HEK293 (cell line): ENCODE data around the gene C17orf113.

ENCODE experiments used
- MZF1 ChIP-seq: fragments of 450-650 bp; formaldehyde crosslinking; IDR thresholded peaks from 2 replicates; pipeline ENCODE4 v1.5.1; 2017; ENCODE audit warnings: missing biosample characterization, missing genetic modification characterization, borderline replicate concordance
- WT1 ChIP-seq: fragments of 450-650 bp; formaldehyde crosslinking; IDR thresholded peaks from 2 replicates; pipeline ENCODE4 v1.5.1; 2016; ENCODE audit warnings: missing biosample characterization, missing genetic modification characterization
- ZBTB8A ChIP-seq: fragments of 450-650 bp; formaldehyde crosslinking; IDR thresholded peaks from 2 replicates; pipeline ENCODE4 v1.5.1; 2016; ENCODE audit warnings: missing biosample characterization, missing genetic modification characterization
- ZNF174 ChIP-seq: fragments of 450-650 bp; formaldehyde crosslinking; IDR thresholded peaks from 2 replicates; pipeline ENCODE4 v1.5.0; 2017; ENCODE audit warnings: missing biosample characterization, mild to moderate bottlenecking, missing genetic modification characterization
- ZNF211 ChIP-seq: fragments of 450-650 bp; formaldehyde crosslinking; IDR thresholded peaks from 2 replicates; pipeline ENCODE4 v1.5.1; 2016; ENCODE audit warnings: low read depth, missing biosample characterization, missing genetic modification characterization
- ZNF302 ChIP-seq: fragments of 450-650 bp; formaldehyde crosslinking; IDR thresholded peaks from 2 replicates; pipeline ENCODE4 v1.5.1; 2016; ENCODE audit warnings: missing biosample characterization, missing genetic modification characterization, low read depth
- ZNF335 ChIP-seq: fragments of 450-650 bp; formaldehyde crosslinking; conservative IDR thresholded peaks from 2 replicates; pipeline ENCODE4 v1.5.1; 2016; ENCODE audit warnings: missing biosample characterization, missing genetic modification characterization
- ZNF426 ChIP-seq: fragments of 450-650 bp; formaldehyde crosslinking; IDR thresholded peaks from 2 replicates; pipeline ENCODE4 v1.5.1; 2017; ENCODE audit warnings: missing biosample characterization, missing genetic modification characterization, mild to moderate bottlenecking, inconsistent platforms, moderate library complexity
- ZNF530 ChIP-seq: fragments of 450-650 bp; formaldehyde crosslinking; IDR thresholded peaks from 2 replicates; pipeline ENCODE4 v1.5.1; 2016; ENCODE audit warnings: low read depth, missing biosample characterization, missing genetic modification characterization
- ZNF791 ChIP-seq: fragments of 450-650 bp; formaldehyde crosslinking; IDR thresholded peaks from 2 replicates; pipeline ENCODE4 v1.5.1; 2016; ENCODE audit warnings: missing biosample characterization, missing genetic modification characterization
- ZNF830 ChIP-seq: fragments of 450-650 bp; IDR thresholded peaks from 2 replicates; pipeline ENCODE4 v1.5.0; 2018; ENCODE audit warnings: missing biosample characterization, missing genetic modification characterization, low read depth, mild to moderate bottlenecking, moderate library complexity
- TF ChIP-seq, protein P1 (sequence below): fragments of 450-650 bp; formaldehyde crosslinking; conservative IDR thresholded peaks from 2 replicates; pipeline ENCODE4 v1.5.1; 2016; ENCODE audit warnings: low read depth, missing biosample characterization, missing genetic modification characterization
- TF ChIP-seq, protein P2 (sequence below): fragments of 450-650 bp; formaldehyde crosslinking; IDR thresholded peaks from 2 replicates; pipeline ENCODE4 v1.5.1; 2017; ENCODE audit warnings: missing biosample characterization, missing genetic modification characterization
- TF ChIP-seq, protein P3 (sequence below): fragments of 450-650 bp; formaldehyde crosslinking; IDR thresholded peaks from 2 replicates; pipeline ENCODE4 v1.5.1; 2016; ENCODE audit warnings: missing biosample characterization, missing genetic modification characterization
- TF ChIP-seq, protein P4 (sequence below): IDR thresholded peaks from 2 replicates; pipeline ENCODE4 v1.6.1; 2011; ENCODE audit warnings: mild to moderate bottlenecking, low read depth, low read length, borderline replicate concordance
- TF ChIP-seq, protein P5 (sequence below): fragments of 450-650 bp; formaldehyde crosslinking; IDR thresholded peaks from 2 replicates; pipeline ENCODE4 v1.5.1; 2016; ENCODE audit warnings: missing biosample characterization, missing genetic modification characterization

The C17orf113 gene

DNA sequence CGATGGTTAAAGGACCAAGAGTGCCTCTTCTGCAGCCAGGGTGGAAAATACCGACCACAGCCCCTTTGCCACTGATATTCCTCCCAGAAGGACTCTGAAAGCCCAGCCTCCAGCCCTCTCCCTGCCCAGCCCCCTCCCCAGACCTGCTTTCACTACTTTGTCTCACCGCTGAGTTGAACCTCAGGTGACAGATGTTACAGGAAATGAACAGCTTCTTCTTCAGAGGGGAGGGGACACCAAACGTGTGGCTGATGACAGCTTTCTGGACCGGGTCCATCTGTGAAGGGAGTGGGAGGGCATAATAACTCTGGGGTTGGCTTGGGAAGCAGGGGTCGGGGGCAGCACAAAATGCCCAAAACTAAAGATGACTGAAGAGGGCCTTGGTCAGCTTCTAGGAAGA, 16.3 kb downstream of the C17orf113 start (continued):
- TF ChIP-seq, protein P1, sequence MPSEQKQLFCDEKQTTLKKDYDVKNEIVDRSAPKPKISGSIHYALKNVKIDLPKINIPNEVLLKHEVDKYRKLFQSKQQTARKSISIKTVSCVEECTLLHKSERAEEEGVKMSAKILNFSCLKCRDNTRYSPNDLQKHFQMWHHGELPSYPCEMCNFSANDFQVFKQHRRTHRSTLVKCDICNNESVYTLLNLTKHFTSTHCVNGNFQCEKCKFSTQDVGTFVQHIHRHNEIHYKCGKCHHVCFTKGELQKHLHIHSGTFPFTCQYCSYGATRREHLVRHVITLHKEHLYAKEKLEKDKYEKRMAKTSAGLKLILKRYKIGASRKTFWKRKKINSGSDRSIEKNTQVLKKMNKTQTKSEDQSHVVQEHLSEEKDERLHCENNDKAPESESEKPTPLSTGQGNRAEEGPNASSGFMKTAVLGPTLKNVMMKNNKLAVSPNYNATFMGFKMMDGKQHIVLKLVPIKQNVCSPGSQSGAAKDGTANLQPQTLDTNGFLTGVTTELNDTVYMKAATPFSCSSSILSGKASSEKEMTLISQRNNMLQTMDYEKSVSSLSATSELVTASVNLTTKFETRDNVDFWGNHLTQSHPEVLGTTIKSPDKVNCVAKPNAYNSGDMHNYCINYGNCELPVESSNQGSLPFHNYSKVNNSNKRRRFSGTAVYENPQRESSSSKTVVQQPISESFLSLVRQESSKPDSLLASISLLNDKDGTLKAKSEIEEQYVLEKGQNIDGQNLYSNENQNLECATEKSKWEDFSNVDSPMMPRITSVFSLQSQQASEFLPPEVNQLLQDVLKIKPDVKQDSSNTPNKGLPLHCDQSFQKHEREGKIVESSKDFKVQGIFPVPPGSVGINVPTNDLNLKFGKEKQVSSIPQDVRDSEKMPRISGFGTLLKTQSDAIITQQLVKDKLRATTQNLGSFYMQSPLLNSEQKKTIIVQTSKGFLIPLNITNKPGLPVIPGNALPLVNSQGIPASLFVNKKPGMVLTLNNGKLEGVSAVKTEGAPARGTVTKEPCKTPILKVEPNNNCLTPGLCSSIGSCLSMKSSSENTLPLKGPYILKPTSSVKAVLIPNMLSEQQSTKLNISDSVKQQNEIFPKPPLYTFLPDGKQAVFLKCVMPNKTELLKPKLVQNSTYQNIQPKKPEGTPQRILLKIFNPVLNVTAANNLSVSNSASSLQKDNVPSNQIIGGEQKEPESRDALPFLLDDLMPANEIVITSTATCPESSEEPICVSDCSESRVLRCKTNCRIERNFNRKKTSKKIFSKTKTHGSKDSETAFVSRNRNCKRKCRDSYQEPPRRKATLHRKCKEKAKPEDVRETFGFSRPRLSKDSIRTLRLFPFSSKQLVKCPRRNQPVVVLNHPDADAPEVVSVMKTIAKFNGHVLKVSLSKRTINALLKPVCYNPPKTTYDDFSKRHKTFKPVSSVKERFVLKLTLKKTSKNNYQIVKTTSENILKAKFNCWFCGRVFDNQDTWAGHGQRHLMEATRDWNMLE: no peak
- TF ChIP-seq ZNF211 (tag by site-specific recombination) (no peak), WT1 (tag by site-specific recombination) (no peak), ZNF426 (tag by site-specific recombination) (no peak), ZNF530 (tag by site-specific recombination) (no peak), ZNF791 (tag by site-specific recombination) (no peak), ZNF830 (tag by site-specific recombination) (no peak), ZNF302 (tag by site-specific recombination) (no peak), ZNF174 (tag by site-specific recombination) (no peak), MZF1 (no peak), ZBTB8A (no peak), ZNF335 (tag by site-specific recombination) (no peak)
- TF ChIP-seq, protein P2, sequence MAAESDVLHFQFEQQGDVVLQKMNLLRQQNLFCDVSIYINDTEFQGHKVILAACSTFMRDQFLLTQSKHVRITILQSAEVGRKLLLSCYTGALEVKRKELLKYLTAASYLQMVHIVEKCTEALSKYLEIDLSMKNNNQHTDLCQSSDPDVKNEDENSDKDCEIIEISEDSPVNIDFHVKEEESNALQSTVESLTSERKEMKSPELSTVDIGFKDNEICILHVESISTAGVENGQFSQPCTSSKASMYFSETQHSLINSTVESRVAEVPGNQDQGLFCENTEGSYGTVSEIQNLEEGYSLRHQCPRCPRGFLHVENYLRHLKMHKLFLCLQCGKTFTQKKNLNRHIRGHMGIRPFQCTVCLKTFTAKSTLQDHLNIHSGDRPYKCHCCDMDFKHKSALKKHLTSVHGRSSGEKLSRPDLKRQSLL (tag by site-specific recombination): no peak
- TF ChIP-seq, protein P3, sequence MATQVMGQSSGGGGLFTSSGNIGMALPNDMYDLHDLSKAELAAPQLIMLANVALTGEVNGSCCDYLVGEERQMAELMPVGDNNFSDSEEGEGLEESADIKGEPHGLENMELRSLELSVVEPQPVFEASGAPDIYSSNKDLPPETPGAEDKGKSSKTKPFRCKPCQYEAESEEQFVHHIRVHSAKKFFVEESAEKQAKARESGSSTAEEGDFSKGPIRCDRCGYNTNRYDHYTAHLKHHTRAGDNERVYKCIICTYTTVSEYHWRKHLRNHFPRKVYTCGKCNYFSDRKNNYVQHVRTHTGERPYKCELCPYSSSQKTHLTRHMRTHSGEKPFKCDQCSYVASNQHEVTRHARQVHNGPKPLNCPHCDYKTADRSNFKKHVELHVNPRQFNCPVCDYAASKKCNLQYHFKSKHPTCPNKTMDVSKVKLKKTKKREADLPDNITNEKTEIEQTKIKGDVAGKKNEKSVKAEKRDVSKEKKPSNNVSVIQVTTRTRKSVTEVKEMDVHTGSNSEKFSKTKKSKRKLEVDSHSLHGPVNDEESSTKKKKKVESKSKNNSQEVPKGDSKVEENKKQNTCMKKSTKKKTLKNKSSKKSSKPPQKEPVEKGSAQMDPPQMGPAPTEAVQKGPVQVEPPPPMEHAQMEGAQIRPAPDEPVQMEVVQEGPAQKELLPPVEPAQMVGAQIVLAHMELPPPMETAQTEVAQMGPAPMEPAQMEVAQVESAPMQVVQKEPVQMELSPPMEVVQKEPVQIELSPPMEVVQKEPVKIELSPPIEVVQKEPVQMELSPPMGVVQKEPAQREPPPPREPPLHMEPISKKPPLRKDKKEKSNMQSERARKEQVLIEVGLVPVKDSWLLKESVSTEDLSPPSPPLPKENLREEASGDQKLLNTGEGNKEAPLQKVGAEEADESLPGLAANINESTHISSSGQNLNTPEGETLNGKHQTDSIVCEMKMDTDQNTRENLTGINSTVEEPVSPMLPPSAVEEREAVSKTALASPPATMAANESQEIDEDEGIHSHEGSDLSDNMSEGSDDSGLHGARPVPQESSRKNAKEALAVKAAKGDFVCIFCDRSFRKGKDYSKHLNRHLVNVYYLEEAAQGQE (tag by site-specific recombination): no peak
- TF ChIP-seq, protein P4, sequence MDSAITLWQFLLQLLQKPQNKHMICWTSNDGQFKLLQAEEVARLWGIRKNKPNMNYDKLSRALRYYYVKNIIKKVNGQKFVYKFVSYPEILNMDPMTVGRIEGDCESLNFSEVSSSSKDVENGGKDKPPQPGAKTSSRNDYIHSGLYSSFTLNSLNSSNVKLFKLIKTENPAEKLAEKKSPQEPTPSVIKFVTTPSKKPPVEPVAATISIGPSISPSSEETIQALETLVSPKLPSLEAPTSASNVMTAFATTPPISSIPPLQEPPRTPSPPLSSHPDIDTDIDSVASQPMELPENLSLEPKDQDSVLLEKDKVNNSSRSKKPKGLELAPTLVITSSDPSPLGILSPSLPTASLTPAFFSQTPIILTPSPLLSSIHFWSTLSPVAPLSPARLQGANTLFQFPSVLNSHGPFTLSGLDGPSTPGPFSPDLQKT: no peak
- TF ChIP-seq, protein P5, sequence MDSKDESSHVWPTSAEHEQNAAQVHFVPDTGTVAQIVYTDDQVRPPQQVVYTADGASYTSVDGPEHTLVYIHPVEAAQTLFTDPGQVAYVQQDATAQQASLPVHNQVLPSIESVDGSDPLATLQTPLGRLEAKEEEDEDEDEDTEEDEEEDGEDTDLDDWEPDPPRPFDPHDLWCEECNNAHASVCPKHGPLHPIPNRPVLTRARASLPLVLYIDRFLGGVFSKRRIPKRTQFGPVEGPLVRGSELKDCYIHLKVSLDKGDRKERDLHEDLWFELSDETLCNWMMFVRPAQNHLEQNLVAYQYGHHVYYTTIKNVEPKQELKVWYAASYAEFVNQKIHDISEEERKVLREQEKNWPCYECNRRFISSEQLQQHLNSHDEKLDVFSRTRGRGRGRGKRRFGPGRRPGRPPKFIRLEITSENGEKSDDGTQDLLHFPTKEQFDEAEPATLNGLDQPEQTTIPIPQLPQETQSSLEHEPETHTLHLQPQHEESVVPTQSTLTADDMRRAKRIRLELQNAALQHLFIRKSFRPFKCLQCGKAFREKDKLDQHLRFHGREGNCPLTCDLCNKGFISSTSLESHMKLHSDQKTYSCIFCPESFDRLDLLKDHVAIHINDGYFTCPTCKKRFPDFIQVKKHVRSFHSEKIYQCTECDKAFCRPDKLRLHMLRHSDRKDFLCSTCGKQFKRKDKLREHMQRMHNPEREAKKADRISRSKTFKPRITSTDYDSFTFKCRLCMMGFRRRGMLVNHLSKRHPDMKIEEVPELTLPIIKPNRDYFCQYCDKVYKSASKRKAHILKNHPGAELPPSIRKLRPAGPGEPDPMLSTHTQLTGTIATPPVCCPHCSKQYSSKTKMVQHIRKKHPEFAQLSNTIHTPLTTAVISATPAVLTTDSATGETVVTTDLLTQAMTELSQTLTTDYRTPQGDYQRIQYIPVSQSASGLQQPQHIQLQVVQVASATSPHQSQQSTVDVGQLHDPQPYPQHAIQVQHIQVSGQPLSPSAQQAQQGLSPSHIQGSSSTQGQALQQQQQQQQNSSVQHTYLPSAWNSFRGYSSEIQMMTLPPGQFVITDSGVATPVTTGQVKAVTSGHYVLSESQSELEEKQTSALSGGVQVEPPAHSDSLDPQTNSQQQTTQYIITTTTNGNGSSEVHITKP (tag by site-specific recombination): no peak
